Heart left ventricle (tissue), 13 donors: Measurements from ENCODE around the gene MTMR1.

Experiments
- CTCF ChIP-seq, 12 donors: fragments of 200-600 bp; sonication (generic) in 4 of 12; IDR thresholded peaks; one replicate each; pipeline versions ENCODE4 v1.5.0 to v1.8.0; 2018 to 2022; ENCODE audit warnings: antibody characterized with exemption in 12 of 12, mild to moderate bottlenecking in 5 of 12
- POLR2A ChIP-seq, 2 donors: fragments of 450-650 bp; IDR thresholded peaks; one replicate each; pipeline ENCODE4 v1.6.1; 2017; ENCODE audit warnings: antibody characterized with exemption in 2 of 2, mild to moderate bottlenecking in 2 of 2, moderate library complexity in 2 of 2
- donor health status: ischemic (EF 13 %, LVEDD 7.1; RV severe dilation, severe dysfunction).
- donor health status: DM: no; HTN: yes; CAD: no.
- donor health status: DM: no; HTN: no; CAD: no.
- donor health status: ischemic (EF 25% LVEDD 6.9; RV normal size, moderate dysfunction).
- donor health status: ischemic (EF 25% LVEDD 5.7; RV mildly dilated, moderate dysfunction).
- donor health status: ischemic (EF 35%, LVEDD 5.7; RV mildly dilated, moderate dysfunction).
- donor health status: nonischemic (EF 11% LVEDD 7.7; RV severe dilation, severe dysfunction).
- donor health status: DM: yes; HTN: yes; CAD: no.
- donor health status: PGD.
- donor health status: ischemic (EF 29% LVEDD 5.4; RV normal size, mild dysfunction).
- donor health status: nonischemic (EF 23%, LVEDD 6.1; RV moderate dilation, normal function).

GRCh38 chrX:150771116-150771515, 77.9 kb downstream of the MTMR1 start:
- TF ChIP-seq CTCF (IDR thresholded peaks at IDR 0.05) (no peak), POLR2A (IDR thresholded peaks at IDR 0.05) (no peak)
